A204.1 (cell line): ENCODE results near the gene MYH14.

ENCODE experiments used
- FAIRE-seq: peaks from 2 replicates; lab custom pipeline; 2012; peaks lifted over from hg19 to GRCh38; lab: Jason Lieb, UNC

MYH14 gene

GRCh38 chr19:50293263-50294004 lies 90.0 kb downstream of the MYH14 start:
- FAIRE-seq = no peak

DNA sequence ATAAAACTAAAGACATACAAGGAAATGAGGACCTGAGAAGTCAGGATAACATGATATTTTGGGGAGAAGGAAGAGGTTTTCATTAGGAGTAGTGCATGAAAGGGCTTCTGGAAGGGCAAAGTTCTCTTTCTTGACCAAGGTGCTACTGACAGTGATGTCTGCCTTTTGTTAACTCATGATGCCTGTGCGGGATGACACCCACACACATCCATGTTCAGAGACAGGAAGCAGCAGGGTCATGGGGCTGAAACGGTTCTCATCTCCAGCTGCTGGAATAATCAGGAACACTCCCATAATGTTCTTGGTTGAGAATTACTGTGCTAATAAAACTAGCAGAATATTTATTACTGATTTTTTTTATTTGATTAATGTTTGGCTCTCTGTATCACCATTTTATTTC lies 96.6 kb downstream of the MYH14 start:
- FAIRE-seq = no peak

DNA sequence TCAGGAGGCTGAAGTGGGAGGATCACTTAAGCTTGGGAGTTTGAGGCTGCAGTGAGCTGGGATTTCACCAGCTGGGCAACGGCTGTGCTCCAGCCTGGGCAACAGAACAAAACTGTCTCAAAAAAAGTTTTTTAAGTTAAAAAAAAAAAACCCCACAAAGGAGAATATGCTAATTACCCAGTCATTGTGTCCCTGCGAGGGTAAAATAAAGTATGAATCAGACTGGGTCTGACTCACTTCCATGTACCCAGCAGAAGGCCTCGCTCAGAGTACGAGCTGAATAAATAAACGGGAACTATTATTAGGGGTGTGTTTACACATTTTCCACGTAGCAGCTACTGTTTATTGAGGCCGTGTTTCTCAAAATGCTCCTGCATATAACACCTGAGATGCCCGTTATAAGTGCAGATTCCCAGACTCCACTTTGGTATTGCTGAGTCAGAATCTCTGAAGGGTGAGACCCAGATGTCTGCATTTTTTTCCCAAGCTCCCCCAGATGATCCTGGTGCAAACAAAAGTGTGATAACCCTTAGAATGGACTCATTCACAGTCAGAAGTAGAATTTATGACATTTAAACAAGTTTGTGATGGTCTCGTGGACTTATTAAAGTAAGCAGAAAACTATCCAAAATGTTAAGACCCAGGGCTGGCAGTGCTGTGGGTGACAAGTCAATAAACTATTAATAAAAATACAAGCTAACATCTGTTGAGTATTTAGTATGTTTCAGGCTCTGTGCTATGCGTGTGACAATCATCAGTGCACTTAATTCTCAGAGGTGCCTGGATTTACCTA lies 97.6 kb downstream of the MYH14 start:
- FAIRE-seq = no peak

- no peak for FAIRE-seq
These were observed 98.2 kb downstream of the MYH14 start for GRCh38 chr19:50301607-50301971.

DNA sequence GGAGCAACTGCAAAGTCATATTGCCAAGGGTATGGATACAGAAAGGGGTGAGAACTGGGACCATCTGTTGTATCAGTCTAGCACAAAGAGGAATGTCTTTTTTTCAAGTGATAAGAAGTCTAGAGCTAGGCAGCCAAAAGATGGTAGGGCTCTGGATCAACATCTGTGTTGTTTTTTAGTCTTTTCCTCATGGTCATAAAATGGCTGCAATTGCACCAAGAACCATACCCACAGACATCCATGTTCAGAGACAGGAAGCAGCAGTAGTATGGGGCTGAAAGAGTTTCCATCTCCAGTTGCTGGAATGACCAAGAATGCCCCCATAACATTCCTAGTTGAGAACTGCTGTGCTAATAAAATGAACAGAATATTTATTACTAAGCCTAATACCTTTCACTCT lies 100.1 kb downstream of the MYH14 start:
- no peak for FAIRE-seq

DNA sequence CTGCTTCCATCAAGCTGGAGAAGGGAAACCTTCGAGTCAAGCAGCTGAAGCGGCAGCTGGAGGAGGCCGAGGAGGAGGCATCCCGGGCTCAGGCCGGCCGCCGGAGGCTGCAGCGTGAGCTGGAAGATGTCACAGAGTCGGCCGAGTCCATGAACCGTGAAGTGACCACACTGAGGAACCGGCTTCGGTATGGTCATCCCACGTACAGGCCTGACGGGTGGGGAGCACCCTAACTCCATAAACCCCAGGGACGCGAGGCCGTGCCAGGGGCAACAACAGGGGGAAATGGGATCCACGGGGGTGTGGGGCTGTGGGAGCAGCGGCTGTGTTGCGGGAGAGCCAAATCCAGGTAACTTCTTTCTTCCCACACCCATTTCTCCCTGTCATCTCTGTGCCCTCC lies 105.6 kb downstream of the MYH14 start:
- FAIRE-seq = no peak

DNA sequence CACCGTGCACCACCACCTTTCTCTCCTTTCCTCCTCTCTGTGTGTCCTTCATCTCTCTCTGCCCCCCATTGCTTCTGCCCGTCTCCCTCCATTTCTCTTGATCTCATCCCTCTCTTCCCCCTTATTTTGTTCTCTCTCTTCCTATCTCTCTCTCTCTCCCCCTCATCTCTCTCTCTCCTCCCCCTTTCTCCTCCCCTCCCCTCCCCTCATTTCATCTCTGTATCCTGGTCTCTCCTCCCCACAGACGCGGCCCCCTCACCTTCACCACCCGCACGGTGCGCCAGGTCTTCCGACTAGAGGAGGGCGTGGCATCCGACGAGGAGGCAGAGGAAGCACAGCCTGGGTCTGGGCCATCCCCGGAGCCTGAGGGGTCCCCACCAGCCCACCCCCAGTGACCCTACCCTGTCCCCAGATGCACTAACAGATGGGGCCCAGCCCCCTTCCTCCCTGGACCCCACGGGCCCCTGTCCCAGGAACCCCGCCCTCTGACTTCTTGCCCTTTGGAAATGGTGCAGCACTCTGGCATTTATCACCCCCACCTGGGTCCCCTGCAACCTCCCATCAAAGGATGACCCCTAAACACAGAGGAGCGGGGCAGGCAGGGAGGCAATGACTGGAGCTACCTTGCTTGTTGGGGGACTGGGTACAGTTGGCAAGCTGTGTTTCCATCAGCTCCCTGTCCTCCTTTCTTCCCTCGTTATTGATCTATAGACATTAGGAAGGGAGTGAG lies 106.1 kb downstream of the MYH14 start:
- no peak for FAIRE-seq

DNA sequence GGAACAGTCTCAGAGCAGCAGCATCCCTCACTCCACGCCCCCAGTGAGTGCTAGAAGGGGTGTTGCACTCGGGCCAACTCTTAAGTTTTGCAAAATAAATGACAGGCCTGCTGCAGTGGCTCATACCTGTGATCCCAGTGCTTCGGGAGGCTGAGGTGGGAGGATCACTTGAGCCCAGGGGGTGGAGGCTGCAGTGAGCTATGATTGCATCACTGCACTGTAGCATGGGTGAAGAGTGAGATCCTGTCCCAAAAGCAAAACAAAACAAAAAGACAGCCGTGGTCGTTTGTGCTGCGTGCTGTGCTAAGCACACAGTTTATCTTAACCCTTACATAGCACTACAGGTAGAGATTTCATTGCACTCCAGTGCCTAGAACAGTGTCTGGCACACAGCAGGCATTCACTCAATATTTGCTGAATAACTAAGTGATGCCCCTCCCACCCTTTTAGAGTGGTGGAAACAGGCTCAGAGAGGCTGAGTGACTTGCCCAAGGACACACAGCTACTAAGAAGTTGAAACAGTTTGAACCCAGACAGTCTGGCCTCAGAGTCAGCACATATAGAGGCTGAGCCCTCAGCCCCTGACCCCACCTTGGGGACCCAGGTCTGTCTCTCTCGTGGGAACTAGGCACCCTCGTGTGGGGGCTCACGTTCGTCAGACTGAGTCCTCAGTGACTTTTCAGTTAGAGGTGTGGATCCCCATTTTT lies 107.5 kb downstream of the MYH14 start:
- FAIRE-seq = no peak

- no peak for FAIRE-seq
These were observed 108.6 kb downstream of the MYH14 start for GRCh38 chr19:50311723-50312635.

DNA sequence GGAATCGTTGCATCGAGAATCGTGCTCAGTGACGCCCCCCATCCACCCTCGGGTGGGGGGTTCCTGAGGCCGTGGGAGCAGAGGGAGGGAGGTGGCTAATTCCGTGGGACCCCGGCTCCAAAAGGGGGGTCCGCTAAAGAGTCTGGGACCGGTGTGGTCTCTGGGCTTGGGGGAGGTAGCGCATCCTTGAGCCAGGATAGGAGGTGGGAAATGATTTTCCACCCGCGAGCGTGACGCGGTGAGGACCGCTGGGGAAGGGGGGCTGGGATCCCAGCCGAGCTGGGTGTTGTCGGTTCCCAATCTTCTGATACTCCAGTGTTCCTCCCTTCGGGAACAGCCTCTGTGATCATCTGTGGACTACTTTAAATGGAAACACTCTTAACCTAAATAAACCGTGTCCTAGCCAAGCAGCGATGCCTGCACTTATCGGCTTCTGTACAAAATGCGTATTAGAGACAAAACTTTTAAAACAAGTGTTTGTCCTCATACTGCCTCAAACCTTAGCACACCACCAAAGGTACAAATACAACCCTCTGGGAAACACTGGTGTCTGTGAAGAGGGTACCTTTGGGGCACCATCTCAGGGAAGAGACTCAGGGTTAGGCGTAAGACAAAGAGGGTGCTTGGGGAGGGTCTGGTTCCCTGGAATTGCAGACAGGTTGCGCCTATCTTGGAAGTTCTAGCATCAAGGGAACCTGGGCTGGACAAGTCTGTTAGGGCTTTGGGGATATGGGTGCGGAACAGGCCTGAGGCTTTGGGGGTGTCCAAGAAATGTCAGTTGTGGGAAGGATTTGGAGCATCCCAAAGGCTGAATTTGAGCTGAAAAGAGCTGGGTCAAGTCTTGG lies 109.8 kb downstream of the MYH14 start:
- FAIRE-seq = no peak

GRCh38 chr19:50313812-50314536 lies 110.6 kb downstream of the MYH14 start:
- FAIRE-seq = no peak

DNA sequence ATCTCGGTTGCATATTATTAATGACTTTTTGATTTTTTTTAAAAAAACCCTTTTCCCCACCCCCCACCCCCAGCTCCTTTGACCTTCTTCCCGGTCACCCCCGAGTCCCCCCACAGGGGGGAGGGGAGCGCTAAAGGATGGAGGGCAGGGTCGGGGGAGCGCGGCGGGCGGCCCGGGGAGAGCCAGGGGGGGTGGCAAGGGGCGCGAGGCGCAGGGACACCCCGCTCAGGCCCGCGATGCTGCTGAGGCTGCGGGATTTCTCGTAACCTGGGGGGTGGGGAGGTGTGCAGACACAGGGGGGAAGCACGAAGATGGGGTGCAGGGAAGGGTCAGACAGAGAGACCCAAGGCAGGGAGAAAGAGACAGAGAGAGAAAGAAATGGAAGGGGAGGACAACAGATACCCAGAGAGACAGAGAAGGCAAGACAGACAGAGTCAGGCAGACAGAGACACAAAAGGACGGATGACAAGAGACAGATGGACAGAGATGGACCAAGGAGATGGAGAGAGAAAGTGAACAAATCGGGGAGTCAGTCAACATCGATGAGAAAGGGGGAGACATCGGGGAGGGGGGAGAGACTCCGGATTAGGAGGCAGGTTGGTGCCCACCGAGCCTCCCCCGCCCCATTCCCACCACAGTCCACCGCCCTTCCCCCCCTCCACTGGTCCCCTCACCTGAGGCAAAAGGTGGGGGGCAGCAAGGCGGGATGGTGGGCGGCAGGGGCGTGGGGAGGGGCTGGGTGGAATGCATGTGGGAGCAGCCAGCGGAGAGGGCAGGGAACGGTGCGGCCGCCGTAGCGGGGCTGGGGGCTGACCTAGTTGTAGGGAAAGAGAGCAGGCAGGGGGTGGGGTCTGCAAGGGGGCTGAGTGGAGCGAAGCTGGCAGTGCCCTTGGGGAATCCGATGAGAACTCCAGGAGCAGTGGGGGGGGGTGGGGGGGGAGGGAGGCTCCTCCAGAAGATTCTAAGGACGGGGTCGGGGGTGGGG lies 111.6 kb downstream of the MYH14 start:
- FAIRE-seq = no peak

DNA sequence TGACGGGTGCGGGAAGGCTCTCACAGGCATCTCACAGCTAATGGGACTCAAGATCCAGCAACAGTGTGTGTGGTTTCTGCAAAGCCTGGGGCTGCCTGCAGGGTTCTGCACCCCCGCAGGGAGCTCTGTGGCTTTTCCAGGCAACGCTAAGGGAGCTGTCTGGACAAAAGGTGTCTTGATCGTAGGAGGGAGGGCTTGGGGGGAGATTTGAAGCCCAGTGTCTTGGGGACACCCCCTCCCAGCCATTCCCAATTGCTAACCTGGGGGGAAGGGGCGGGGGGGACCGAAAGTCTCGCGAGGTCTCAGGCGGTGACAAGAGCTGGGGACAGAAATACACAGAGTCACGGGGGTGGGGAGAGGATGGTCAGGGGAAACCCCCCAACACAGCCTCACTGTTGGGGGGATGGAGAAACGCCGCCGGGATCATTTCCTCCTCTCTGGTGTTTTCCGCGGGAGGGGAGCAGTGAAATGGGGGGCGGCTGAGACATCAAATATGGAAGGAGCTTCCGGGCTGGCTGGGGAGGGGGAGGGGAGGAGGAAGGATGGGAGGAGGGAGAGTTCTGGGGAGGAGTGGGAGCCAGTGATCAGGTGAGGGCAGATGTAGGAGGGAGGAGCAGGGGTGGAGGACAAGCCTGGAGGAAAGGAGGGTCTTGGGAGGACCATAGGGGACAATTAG lies 112.5 kb downstream of the MYH14 start:
- no peak for FAIRE-seq

DNA sequence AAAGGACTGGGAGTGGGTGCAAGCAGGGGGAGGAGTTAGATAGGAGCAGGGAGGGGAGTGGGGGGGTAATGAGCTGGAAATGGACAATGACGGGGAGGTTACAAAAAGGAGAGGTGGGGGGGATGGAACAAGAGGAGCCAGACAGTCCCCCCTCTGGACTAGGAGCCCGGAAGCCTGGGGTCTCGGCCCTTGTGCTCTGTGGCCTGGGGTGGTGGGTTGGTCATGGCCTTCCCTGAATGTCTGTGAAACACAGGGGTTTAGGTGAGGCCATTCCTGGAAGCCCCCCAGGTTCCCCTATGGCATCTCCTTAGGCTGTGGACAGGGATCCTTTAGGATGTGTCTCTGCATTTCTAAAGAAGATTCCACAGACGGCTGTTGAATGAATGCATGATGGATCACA lies 113.7 kb downstream of the MYH14 start:
- FAIRE-seq = no peak

DNA sequence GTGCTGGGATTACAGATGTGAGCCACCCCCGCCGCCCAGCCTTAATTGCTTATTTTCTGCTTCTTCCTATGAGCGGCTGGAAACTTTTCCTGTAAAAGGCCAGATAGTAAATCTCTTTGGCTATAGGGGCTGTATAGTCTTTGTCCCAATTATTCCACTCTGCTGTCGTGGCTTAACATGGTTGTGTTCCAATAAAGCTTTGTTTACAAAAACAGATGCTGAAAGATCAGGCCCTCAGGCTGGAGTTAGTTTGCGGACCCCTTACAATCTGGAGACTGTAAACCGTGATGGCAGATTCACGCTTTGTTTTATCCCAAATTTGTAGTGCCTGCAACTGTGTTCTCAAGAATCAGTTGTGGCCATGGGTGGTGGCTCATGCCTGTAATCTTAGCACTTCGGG lies 115.0 kb downstream of the MYH14 start:
- FAIRE-seq = no peak

GRCh38 chr19:50319156-50319555 lies 115.7 kb downstream of the MYH14 start:
- no peak for FAIRE-seq

- no peak for FAIRE-seq
These were observed 116.6 kb downstream of the MYH14 start for GRCh38 chr19:50320051-50320450.

DNA sequence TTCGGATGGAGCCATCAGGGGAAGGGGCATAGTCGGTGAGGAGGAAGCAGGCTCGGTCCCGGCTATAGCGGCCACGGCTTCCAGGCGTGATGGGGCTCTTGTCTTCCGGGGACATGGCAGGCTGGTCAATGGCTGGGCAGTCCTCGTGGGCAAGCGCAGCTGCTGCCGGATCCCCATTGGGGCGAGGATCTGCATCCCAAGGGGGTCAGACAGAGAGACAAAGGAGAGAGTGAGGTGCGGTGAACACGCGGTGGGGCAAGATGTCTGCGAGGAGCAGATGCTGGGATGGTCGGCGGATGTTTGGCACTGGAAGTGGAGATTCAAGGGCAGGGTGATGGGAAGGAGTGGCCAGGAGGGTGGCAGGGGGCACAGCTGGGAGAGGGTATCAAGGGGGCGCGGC lies 117.2 kb downstream of the MYH14 start:
- FAIRE-seq = no peak
